GM12874 (cell line): Measurements from ENCODE around the gene BDKRB1.

Experiments
- TF ChIP-seq, protein P1 (sequence below): IDR thresholded peaks from 2 replicates; pipeline ENCODE4 v1.5.1; 2011; ENCODE audit warnings: low read depth, mild to moderate bottlenecking, control low read depth, low read length, moderate library complexity; ENCODE audit not compliant: insufficient read depth

BDKRB1 gene

GRCh38 chr14:96267916-96268315 lies 11.9 kb downstream of the BDKRB1 start:
- TF ChIP-seq, protein P1, sequence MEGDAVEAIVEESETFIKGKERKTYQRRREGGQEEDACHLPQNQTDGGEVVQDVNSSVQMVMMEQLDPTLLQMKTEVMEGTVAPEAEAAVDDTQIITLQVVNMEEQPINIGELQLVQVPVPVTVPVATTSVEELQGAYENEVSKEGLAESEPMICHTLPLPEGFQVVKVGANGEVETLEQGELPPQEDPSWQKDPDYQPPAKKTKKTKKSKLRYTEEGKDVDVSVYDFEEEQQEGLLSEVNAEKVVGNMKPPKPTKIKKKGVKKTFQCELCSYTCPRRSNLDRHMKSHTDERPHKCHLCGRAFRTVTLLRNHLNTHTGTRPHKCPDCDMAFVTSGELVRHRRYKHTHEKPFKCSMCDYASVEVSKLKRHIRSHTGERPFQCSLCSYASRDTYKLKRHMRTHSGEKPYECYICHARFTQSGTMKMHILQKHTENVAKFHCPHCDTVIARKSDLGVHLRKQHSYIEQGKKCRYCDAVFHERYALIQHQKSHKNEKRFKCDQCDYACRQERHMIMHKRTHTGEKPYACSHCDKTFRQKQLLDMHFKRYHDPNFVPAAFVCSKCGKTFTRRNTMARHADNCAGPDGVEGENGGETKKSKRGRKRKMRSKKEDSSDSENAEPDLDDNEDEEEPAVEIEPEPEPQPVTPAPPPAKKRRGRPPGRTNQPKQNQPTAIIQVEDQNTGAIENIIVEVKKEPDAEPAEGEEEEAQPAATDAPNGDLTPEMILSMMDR, result no peak

DNA sequence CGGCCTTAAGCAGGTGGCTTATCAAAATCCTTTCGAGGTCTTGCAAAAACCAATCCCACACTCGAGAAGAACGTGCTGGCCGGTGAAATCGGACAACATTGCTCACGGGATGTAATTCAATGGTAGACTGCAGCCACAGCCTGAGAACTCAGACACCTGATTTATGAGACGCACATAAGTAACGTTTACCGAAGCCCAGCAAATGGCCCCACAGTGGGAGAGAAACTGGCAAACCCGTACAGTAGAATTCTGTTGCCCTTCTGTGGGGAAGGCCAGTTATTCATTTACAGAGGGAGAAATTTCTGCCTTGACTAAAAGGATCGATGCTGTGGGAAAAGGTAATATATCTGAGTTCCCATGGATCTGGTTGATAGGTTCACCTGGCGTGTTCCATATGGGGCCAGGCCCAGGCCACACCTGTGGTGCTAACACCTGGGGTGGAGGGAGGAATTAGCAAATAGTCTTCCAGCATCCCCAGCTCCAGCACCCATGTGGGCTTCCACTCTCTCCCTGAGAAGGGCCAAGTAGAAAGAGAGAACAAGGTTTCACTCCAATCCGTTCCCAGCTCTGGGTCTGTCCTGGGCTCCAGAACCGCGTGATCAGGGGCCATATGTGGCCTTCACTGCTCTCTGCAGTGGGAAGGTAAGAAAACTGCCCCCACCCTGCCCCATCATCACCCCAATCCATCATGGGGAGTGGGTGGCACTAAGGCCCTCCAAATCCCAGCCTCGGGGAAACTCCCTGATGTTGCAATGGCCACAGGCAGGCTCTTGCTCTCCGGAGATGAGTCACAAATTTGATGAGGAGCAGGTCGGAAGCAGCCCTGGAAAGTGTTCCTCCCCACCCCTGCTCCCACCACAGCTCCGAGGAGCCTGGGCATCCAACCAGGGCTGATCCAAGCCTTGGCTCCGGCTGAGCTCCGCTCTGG lies 12.7 kb downstream of the BDKRB1 start:
- TF ChIP-seq, protein P1, result no peak

GRCh38 chr14:96269359-96269710 lies 13.3 kb downstream of the BDKRB1 start:
- TF ChIP-seq, protein P1, result no peak

- TF ChIP-seq, protein P1, result no peak
Measured at GRCh38 chr14:96270565-96271420, 14.8 kb downstream of the BDKRB1 start.

DNA sequence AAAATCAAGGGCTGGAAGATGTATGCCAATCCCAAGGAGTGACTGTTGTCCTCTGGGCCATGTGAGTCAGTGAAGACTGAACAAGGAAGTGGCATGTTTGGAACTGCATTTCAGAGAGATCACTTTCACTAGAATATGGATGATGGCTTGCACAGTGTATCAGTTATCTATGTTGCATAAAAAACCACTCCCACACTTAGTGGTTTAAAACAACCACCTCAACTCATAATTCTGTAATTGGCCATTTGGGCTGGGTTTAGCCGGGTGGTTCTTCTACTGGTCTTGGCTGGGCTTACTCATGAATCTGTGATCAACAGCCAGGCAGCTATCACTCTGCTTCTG lies 15.4 kb downstream of the BDKRB1 start:
- TF ChIP-seq, protein P1, result no peak

DNA sequence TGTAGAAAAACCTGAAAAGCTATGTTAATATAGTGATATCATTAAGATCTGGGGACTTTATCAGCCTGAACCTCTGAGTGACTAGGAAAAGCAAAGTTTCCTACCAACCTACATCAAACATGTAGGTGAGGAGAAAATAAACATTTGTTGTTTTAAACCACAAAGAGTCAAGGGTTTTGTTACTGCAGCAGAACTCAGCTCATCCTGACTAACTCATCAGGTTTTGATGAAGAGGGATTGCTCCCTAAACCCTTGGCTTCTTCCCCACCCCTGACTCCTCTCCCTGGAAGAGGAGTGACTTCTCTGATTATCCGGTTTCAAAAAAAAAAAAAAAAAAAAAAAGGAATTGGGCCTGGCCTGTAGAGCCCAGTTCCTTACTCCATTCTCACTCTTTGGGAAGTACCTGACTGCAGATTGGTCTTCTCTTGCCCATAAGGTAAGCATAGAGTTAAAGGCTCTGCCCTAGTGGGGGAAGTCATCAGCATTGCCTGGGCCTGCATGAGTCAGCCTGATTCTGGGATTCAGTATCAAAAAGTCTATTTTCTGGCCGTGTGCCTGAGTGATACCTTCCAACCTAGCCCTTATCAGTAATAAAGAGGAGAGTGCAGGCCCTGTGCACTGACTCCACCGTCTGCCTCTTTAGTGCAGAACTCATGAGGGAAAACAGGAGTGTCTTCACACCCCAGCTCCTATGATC lies 16.9 kb downstream of the BDKRB1 start:
- TF ChIP-seq, protein P1, result no peak

DNA sequence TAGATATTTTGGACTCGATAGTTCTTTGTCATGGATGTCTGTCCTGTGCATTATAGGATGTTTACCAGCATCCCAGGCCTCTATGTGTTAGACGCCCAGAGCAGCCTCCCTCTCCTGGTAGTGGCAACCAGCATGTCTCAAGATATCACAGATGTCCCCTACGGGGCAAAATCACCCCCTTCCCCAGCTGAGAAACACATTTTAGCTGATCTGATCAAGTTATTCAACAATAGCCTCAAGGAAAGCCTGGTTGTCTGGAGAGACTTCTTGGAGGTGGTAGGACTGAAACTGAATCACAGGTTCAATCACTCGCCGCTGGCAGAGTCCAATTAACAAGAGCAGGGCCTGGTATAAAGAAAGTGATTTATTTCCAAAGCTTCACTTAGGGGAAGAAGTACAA lies 17.6 kb downstream of the BDKRB1 start:
- TF ChIP-seq, protein P1, result no peak
